ENCODE measurements around the gene FOXN3. TPM values are rescaled to one million over a fixed set of nuclear protein-coding genes. Genes with fewer than 3 reads are reported as not detected.
"Not testable (repeated sequence)": the region's sequence is repeated elsewhere in the genome, so short reads cannot be mapped to it uniquely, and the experiment has no call there.

FOXN3 gene
- total RNA-seq, 2 donors from 2014 or later, result 46.8 to 72.6 TPM

DNA sequence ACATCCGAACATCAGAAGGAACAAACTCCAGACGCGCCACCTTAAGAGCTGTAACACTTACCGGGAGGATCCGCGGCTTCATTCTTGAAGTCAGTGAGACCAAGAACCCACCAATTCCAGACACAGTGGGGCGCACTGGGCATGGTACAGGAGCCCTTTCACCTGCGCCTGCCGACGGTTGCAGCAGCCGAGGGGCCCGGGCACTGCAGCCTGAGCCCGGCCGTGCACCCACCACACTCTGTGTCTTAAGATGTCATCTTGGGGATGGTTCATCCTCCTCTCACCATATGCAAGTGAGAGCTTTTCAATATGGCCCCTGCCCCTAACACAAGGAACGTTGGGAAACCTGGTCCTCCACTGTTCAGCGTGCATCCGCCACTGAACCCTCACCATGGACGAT, 304.3 kb downstream of the FOXN3 start:
- Histone ChIP-seq H3K9ac (ENCODE audit: low read depth in 2 of 2, low read length in 2 of 2) (no peak overlapping the region), H3K9me3 (no peaks in the 10 kb centered on the region), H3K4me3 (no peak overlapping the region), H3K36me3 (no peaks in the 10 kb centered on the region), H3K27me3 (no peaks in the 10 kb centered on the region), H3K4me1 (no peaks in the 10 kb centered on the region), H3K27ac (no peak overlapping the region)
- DNase-seq, result no peak
- intact Hi-C loops (cut with DNase I), result no loop called here
- TF ChIP-seq, protein P1, sequence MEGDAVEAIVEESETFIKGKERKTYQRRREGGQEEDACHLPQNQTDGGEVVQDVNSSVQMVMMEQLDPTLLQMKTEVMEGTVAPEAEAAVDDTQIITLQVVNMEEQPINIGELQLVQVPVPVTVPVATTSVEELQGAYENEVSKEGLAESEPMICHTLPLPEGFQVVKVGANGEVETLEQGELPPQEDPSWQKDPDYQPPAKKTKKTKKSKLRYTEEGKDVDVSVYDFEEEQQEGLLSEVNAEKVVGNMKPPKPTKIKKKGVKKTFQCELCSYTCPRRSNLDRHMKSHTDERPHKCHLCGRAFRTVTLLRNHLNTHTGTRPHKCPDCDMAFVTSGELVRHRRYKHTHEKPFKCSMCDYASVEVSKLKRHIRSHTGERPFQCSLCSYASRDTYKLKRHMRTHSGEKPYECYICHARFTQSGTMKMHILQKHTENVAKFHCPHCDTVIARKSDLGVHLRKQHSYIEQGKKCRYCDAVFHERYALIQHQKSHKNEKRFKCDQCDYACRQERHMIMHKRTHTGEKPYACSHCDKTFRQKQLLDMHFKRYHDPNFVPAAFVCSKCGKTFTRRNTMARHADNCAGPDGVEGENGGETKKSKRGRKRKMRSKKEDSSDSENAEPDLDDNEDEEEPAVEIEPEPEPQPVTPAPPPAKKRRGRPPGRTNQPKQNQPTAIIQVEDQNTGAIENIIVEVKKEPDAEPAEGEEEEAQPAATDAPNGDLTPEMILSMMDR (IDR thresholded peaks at IDR 0.05), result no peak

DNA sequence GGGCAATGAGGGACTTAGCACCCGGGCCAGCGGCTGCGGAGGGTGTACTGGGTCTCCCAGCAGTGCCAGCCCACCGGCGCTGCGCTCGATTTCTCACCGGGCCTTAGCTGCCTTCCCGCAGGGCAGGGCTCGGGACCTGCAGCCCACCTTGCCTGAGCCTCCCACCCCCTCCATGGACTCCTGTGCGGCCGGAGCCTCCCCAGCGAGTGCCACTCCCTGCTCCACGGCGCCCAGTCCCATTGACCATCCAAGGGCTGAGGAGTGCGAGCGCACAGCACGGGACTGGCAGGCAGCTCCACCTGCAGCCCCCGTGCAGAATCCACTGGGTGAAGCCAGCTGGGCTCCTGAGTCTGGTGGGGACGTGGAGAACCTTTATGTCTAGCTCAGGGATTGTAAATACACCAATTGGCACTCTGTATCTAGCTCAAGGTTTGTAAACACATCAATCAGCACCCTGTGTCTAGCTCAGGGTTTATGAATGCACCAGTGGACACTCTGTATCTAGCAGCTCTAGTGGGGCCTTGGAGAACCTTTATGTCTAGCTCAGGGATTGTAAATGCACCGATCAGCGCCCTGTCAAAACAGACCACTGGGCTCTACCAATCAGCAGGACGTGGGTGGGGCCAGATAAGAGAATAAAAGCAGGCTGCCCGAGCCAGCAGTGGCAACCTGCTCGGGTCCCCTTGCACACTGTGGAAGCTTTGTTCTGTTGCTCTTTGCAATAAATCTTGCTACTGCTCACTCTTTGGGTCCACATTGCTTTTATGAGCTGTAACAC, 305.1 kb downstream of the FOXN3 start:
- H3K4me1 ChIP-seq; intact Hi-C loops (cut with DNase I); H3K36me3 ChIP-seq; H3K4me3 ChIP-seq; H3K9ac ChIP-seq (ENCODE audit: low read depth in 2 of 2, low read length in 2 of 2); H3K27me3 ChIP-seq; H3K9me3 ChIP-seq; H3K27ac ChIP-seq; DNase-seq: not testable (repeated sequence)

DNA sequence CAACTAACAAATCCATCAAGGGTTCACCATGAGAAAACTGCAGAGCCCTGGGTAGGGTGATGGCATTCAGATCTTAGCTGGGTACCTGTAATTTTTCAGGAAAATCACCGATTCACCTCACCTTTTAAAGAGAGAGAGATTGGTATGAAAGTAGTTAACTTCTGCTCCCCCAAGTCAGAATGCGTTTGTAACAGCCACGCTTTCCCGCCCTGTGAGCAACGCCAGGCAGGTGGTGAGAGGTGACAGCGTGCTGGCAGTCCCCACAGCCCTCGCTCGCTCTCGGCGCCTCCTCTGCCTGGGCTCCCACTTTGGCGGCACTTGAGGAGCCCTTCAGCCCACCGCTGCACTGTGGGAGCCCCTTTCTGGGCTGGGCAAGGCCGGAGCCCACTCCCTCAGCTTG, 305.8 kb downstream of the FOXN3 start:
- intact Hi-C loops (cut with DNase I); H3K27me3 ChIP-seq; H3K9ac ChIP-seq (ENCODE audit: low read depth in 2 of 2, low read length in 2 of 2); DNase-seq; H3K36me3 ChIP-seq; H3K9me3 ChIP-seq; H3K27ac ChIP-seq; H3K4me1 ChIP-seq; H3K4me3 ChIP-seq: not testable (repeated sequence)

DNA sequence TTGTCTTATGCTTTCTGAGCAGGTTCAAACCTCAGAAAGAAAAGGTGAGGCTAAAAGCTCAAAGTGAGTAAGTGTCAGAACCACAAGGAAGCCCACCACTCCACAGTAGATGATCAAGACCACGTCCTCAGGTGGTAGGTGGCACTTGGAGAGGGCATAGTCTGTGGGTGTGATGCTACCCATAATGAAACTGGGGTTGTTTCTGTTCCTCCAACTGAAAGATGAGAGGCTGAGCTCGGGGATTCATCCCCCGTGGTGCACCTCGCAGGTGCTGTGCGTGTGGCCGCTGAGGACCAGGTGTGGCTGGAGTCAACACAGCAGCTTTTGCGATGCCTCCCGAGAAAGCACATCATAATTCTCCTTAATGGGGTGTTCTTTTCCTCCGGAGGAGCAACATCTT, 306.9 kb downstream of the FOXN3 start:
- no peak for DNase-seq
- Histone ChIP-seq H3K27me3 (no peaks in the 10 kb centered on the region), H3K4me1 (no peaks in the 10 kb centered on the region), H3K4me3 (no peak overlapping the region), H3K9ac (ENCODE audit: low read depth in 2 of 2, low read length in 2 of 2) (no peak overlapping the region), H3K36me3 (no peaks in the 10 kb centered on the region), H3K9me3 (no peaks in the 10 kb centered on the region), H3K27ac (no peak overlapping the region)
- TF ChIP-seq, protein P1 (IDR thresholded peaks at IDR 0.05), result no peak
- intact Hi-C loops (cut with DNase I), result no loop called here

DNA sequence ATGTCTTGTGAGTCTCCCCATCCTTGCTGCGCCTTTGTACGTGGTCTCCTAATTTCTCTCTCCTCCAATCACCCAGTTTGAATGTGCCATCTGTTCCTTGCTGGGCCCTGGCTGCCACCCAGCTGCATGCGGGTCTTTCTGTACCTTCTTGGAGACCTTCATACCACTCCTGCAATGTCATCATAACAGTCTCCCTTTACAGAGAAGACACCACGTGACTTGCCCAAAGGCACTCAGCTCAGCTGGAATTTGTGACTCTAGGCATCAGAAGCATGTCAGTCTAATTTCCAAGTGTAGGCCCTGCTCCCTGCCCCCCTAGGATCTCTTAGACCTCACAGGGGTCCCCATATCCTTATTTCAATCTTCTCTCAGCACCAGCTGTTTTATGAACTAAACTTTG, 308.4 kb downstream of the FOXN3 start:
- H3K4me1 ChIP-seq, result no peaks in the 10 kb centered on the region
- intact Hi-C loops (cut with DNase I), result no loop called here
- no peak overlapping the region for H3K9ac ChIP-seq (ENCODE audit: low read depth in 2 of 2, low read length in 2 of 2)
- no peak for DNase-seq
- H3K9me3 ChIP-seq, result no peaks in the 10 kb centered on the region
- TF ChIP-seq, protein P1 (IDR thresholded peaks at IDR 0.05), result no peak
- H3K36me3 ChIP-seq, result no peaks in the 10 kb centered on the region
- no peaks in the 10 kb centered on the region for H3K27me3 ChIP-seq
- H3K27ac ChIP-seq, result no peak overlapping the region
- no peak overlapping the region for H3K4me3 ChIP-seq

DNA sequence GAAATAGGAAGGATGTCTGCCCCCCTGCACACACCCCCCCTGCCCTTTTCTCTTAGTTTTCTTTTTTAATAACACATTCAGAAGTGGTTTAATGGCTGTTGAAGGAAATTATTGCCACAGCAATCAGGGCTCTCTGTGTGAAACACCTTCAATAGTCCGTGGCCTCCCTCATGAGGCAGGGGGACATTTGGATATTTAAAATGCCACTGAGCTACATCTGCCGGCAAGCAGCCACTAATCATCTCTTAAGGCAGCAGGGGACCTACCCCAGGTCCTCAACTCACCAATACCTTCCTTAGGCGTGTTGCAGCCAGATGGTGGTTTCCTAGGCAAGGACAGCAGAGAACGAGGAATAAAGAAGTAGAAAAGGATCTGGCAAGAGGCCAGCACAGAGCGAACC, 309.4 kb downstream of the FOXN3 start:
- TF ChIP-seq, protein P1 (IDR thresholded peaks at IDR 0.05), result no peak
- intact Hi-C loops (cut with DNase I), result no loop called here

More for the DNA sequence above, 309.4 kb downstream of the FOXN3 start:
- no peak overlapping the region for H3K27ac ChIP-seq
- no peak overlapping the region for H3K4me3 ChIP-seq
- no peak overlapping the region for H3K9ac ChIP-seq (ENCODE audit: low read depth in 2 of 2, low read length in 2 of 2)
- DNase-seq, result no peak
- H3K36me3 ChIP-seq, result no peaks in the 10 kb centered on the region
- H3K9me3 ChIP-seq, result no peaks in the 10 kb centered on the region
- H3K27me3 ChIP-seq, result no peaks in the 10 kb centered on the region
- H3K4me1 ChIP-seq, result no peaks in the 10 kb centered on the region

Measured in colonic mucosa (tissue), 4 donors.